Activated CD4-positive, alpha-beta T cell treated with anti-CD3 and anti-CD28 coated beads, Interleukin-2, amount 10 ng/mL, durations not matched to agents 7 days and 5 days (primary cell): ENCODE measurements around the gene TXNL4A. TPM values are rescaled to one million over a fixed set of nuclear protein-coding genes. Genes with fewer than 3 reads are reported as not detected.

ENCODE experiments used
- CTCF ChIA-PET: fragments of 350-600 bp; sonication (Branson Sonifier 250); formaldehyde crosslinking; loops from one replicate; lab custom pipeline; 2021; ENCODE audit warnings: antibody characterized with exemption; lab: Charles Lee
- POLR2A ChIA-PET: fragments of 350-600 bp; sonication (Branson Sonifier 250); formaldehyde crosslinking; loops from one replicate; lab custom pipeline; 2021; ENCODE audit warnings: antibody characterized with exemption; lab: Charles Lee
- DNase-seq: peaks from one replicate; pipeline ENCODE4 v3.0.0-alpha.2; 2020
- H3K27ac Mint-ChIP-seq: one replicate; pipeline ENCODE4 v1.8.0; 2021; ENCODE audit warnings: mild to moderate bottlenecking, moderate library complexity, mixed read lengths
- H3K27me3 Mint-ChIP-seq: one replicate; pipeline ENCODE4 v1.8.0; 2021; ENCODE audit warnings: mixed read lengths
- H3K36me3 Mint-ChIP-seq: one replicate; pipeline ENCODE4 v1.8.0; 2021; ENCODE audit warnings: low read depth, mixed read lengths
- H3K4me1 Mint-ChIP-seq: one replicate; pipeline ENCODE4 v1.8.0; 2021; ENCODE audit warnings: mixed read lengths
- H3K4me3 Mint-ChIP-seq: one replicate; pipeline ENCODE4 v1.8.0; 2021; ENCODE audit warnings: mild to moderate bottlenecking, moderate library complexity, mixed read lengths
- H3K9me3 Mint-ChIP-seq: one replicate; pipeline ENCODE4 v1.8.0; 2021; ENCODE audit warnings: mixed read lengths
- total RNA-seq, 2 experiments: library from RNA; stranded (reverse); gene quantifications; one replicate each; pipeline ENCODE4 v1.2.3, GENCODE V29; 2021

Gene TXNL4A
- total RNA-seq, 2 experiments from 2014 or later = 131 TPM

DNA sequence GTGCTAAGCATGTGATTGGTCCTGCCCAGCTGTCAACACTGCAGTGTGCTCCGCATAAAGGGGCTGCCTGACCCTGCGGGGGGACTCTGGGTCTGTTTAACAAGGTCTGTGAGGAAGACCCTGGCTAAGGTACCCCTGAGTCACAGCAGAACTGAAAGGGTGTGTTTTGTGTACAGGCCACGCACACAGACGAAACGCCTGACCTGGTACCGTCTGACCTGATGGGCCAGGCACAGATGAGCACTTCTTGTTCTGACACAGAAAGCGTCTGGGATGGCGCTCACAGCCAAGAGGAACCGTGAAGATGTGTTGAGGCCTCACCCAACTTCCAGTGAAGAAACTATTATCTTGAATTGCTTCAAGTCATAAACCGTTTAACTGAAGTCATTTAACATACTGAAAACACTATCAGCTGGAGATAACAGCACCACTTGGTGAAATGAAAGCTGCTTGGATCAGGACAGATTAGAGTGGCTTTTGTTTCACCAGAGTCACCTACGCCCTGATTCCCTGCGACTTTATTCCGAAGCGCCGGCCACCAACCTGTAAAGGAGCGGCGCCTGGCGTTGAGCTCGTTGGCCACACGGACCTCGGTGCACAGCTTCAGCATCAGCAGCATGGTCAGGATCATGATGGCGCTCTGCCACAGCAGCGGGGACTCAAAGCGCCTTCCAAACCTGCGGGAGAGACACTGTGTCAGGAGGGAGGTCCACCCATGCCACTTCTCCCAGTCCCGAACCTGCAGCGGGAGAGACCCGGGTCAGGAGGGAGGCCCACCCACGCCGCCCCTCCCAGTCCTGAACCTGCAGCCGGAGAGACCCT is 45.4 kb downstream of the TXNL4A start:
- peaks cover 26% of the 10 kb centered on the region for H3K4me1 Mint-ChIP-seq
- H3K27ac Mint-ChIP-seq = no peak overlapping the region
- no peaks in the 10 kb centered on the region for H3K9me3 Mint-ChIP-seq
- H3K36me3 Mint-ChIP-seq = peaks cover 28% of the 10 kb centered on the region
- H3K27me3 Mint-ChIP-seq = no peaks in the 10 kb centered on the region
- no peak overlapping the region for H3K4me3 Mint-ChIP-seq
- POLR2A ChIA-PET = no interaction called here
- no peak for DNase-seq
- CTCF ChIA-PET = interaction anchor here (0.5 to 1.5 kb wide), 3 partner anchors 14 to 43 kb away, joined by 3 to 4 read pairs (median 4); no protein-coding TSS in a partner anchor

DNA sequence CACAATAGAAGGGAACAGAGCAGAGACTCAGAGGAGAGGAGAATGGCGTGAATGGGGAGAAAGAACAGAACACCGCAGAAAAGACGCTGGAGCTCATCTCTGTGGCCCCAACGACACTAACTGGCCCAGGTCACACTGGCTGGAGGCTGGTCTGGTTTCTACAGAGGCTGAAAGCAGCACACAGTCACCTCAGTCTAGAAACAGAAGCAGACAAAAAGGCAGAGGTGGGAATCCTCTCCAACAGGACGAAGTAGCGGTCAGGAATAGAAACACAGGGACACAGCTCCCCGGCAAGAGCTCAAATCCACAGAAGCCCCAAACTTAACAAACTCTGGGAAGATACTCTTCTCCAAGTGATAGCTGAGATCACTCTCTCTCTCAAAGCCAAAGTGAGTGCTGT is 46.2 kb downstream of the TXNL4A start:
- ChIA-PET POLR2A (no interaction called here), CTCF (interaction anchor here (1.2 to 1.5 kb wide), 2 partner anchors 13 to 35 kb away, joined by 4 read pairs; no protein-coding TSS in a partner anchor)
- DNase-seq = no peak
- Mint-ChIP-seq H3K9me3 (peaks cover 5% of the 10 kb centered on the region), H3K27me3 (no peaks in the 10 kb centered on the region), H3K36me3 (peaks cover 34% of the 10 kb centered on the region), H3K4me3 (no peak overlapping the region), H3K27ac (peak overlapping the region; percentile 62), H3K4me1 (peaks cover 26% of the 10 kb centered on the region)

DNA sequence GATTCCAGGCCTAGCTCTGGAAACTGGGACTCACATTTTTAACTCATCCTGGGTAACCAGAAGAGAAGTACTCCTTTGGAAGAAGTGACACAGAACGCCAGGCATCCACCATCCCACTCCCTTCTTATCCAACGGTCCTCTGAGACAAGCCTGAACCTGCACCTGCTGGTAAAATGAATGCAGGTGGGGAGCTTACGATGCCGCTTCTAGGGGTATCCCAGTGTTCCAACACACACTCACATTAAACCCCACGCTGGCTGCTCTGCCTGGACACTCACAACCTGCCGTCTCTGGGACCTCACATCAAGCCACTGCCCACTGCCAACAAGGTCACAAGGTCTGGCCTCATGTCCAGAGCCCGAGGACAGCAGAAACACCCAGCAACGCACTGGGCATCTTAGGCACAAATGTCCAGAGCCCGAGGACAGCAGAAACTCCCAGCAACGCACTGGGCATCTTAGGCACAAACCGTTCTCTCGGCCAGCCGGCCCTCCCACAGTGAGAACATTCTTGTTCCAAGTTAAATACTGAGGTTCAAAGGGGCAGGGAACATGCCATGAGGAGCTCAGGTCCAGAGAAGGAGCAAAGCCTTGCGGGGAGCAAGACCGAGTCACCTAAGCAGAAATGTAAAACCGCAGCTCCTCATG is 46.8 kb downstream of the TXNL4A start:
- ChIA-PET CTCF (interaction anchor here (1.5 kb wide), 1 partner anchor 34 kb away, joined by 4 read pairs; no protein-coding TSS in a partner anchor), POLR2A (no interaction called here)
- H3K27me3 Mint-ChIP-seq = no peaks in the 10 kb centered on the region
- H3K36me3 Mint-ChIP-seq = peaks cover 40% of the 10 kb centered on the region
- H3K9me3 Mint-ChIP-seq = peaks cover 7% of the 10 kb centered on the region
- peaks cover 26% of the 10 kb centered on the region for H3K4me1 Mint-ChIP-seq
- H3K27ac Mint-ChIP-seq = no peak overlapping the region
- DNase-seq = no peak
- no peak overlapping the region for H3K4me3 Mint-ChIP-seq

DNA sequence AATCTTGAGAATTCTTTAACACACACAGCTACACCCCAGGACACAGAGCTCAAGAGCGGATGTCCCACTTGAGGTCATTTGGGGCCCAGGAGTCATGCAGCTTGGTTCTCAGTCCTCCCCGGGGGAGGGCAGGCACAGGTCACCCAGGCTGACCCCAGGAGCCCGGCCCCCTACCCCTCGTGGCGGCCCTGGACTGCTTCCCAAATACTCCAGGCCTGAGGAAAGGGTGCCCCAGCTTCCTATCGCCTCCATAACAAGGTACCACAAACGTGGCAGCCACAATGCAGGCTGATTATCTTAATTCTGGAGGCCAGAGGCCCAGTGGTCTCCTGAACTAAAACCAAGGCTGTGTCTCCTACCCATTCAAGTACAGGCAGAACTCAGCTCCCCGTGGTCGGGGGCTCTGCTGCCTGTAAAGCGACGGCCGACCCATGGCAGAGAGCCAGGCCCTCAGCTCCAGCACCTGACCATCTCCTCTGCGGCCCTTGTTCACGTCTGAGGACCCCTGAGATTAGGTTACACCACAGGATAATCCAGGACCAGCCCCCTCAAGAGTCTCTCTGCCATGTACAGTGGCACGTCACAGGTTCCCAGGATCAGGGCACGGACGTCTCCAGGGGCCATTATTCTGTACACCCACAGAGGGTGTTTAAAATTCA is 47.4 kb downstream of the TXNL4A start:
- Mint-ChIP-seq H3K27ac (no peak overlapping the region), H3K4me1 (peaks cover 22% of the 10 kb centered on the region), H3K4me3 (no peak overlapping the region), H3K9me3 (peaks cover 12% of the 10 kb centered on the region), H3K27me3 (no peaks in the 10 kb centered on the region), H3K36me3 (peaks cover 46% of the 10 kb centered on the region)
- ChIA-PET CTCF (interaction anchor here (1.6 to 1.8 kb wide), 2 partner anchors 11 to 21 kb away, joined by 5 to 6 read pairs; no protein-coding TSS in a partner anchor), POLR2A (no interaction called here)
- no peak for DNase-seq

DNA sequence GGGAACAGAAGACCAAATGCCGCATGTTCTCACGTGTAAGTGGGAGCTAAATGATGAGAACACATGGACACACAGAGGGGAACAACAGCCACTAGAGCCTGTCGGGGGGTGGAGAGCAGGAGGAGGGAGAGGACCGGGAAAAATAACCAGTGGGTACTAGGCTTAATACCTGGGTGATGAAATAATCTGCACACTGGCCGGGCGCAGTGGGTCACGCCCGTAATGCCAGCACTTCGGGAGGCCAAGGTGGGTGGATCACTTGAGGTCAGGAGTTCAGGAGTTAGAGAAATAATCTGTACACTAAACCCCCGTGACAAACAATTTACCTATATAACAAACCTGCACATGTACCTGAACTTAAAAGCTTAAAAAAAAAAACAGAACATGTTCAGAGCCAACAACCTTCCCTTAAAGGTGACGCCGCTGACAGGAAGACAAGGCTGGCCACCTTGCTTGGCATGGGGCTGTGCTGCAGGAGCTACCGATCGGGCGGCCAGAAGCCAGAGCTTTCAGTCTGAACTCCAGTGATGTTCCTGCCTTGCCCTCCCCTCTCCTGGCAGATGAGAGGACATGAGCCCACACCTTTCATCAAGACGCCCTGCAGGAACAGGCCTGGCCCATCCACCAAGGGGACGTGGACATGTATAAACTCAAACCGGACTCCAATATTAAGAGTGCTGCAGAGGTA is 48.1 kb downstream of the TXNL4A start:
- no peak overlapping the region for H3K4me3 Mint-ChIP-seq
- no peaks in the 10 kb centered on the region for H3K27me3 Mint-ChIP-seq
- peaks cover 17% of the 10 kb centered on the region for H3K4me1 Mint-ChIP-seq
- CTCF ChIA-PET = interaction anchor here (0.6 to 1.8 kb wide), 3 partner anchors 11 to 174 kb away, joined by 3 to 6 read pairs (median 5); no protein-coding TSS in a partner anchor
- H3K9me3 Mint-ChIP-seq = peaks cover 14% of the 10 kb centered on the region
- POLR2A ChIA-PET = no interaction called here
- DNase-seq = no peak
- H3K27ac Mint-ChIP-seq = no peak overlapping the region
- H3K36me3 Mint-ChIP-seq = peaks cover 53% of the 10 kb centered on the region

DNA sequence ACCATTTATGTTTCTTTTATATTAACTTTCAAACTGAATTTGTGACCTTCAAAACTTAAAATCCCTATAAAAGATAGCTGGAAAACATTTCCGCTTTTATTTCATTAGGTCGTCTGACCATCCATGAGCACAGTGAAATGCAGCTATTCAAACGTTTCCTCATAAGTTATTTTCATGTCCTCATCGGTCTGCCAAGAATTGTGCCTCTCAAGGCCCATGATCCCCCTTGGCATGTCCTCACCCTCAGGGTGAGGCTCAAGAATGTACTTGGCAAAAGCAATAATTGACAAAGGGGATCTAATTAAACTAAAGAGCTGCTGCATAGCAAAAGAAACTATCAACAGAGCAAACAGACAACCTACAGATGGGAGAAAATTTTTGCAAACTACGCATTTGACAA is 49.3 kb downstream of the TXNL4A start:
- Mint-ChIP-seq H3K4me1 (peaks cover 7% of the 10 kb centered on the region), H3K27ac (no peak overlapping the region), H3K4me3 (no peak overlapping the region), H3K27me3 (no peaks in the 10 kb centered on the region), H3K36me3 (peaks cover 64% of the 10 kb centered on the region), H3K9me3 (peaks cover 14% of the 10 kb centered on the region)
- ChIA-PET POLR2A (no interaction called here), CTCF (interaction anchor here (1.6 kb wide), 1 partner anchor 10 kb away, joined by 6 read pairs; no protein-coding TSS in a partner anchor)
- no peak for DNase-seq

DNA sequence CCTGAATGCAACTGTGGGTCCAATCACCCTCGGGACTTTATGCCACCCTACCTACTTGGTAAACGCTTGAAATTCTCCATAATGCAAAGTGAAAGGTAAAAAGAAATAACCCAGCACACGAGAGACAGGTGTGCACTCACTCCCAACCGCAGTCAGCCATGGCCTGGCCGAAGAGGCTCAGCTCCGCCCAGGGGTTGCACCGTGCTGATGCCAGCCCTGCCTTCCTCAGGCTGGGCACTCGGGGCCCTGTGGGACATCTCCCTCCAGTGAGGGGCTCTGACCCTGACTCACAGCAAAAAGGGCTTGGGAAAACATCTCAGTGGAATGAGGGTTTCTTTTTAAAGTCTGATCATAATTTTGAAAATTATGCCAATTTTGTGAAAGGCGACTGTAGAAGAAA is 50.2 kb downstream of the TXNL4A start:
- no peak overlapping the region for H3K27ac Mint-ChIP-seq
- H3K9me3 Mint-ChIP-seq = peaks cover 20% of the 10 kb centered on the region
- DNase-seq = no peak
- CTCF ChIA-PET = no interaction called here
- no peak overlapping the region for H3K4me3 Mint-ChIP-seq
- peaks cover 4% of the 10 kb centered on the region for H3K4me1 Mint-ChIP-seq
- POLR2A ChIA-PET = no interaction called here
- H3K36me3 Mint-ChIP-seq = peaks cover 73% of the 10 kb centered on the region
- H3K27me3 Mint-ChIP-seq = no peaks in the 10 kb centered on the region

DNA sequence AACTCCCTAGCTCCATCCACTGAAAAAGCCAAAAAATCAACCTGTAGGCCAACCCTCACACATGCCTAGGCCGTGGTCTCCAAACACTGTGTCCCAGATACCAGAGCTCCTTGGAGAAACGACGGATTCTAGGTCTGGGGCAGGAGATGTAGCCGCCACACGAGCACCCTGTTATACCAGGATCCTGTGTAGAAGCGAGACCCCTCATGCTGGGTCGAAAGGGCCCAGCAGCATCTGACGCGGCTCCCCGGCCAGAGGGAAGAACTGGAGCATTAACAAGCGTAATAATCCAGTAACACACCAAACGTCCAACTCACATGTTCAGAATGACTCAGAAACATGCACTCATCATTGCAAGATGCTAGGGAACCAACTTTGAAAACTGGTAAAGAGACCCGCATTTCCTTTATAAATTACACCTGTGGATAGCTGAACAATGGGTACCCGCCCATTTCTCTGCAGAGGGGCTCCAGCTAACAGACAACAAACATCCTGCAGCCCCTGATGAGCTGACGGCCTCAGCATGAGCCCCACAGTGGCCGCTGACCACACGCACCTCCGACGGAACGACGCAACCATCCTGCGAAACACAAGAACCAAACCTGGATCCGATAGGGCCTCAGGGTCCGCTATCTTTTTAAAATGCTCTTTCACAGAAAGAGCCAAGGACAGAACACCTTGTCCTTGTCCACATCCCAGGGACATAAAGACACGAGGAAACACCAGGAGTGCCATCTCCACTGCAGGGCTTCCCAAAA is 51.1 kb downstream of the TXNL4A start:
- Mint-ChIP-seq H3K9me3 (peaks cover 25% of the 10 kb centered on the region), H3K27me3 (no peaks in the 10 kb centered on the region), H3K36me3 (peaks cover 79% of the 10 kb centered on the region), H3K27ac (no peak overlapping the region), H3K4me3 (no peak overlapping the region), H3K4me1 (no peaks in the 10 kb centered on the region)
- CTCF ChIA-PET = interaction anchor here (1.3 kb wide), 1 partner anchor 10 kb away, joined by 4 read pairs; no protein-coding TSS in a partner anchor
- DNase-seq = no peak
- POLR2A ChIA-PET = no interaction called here

DNA sequence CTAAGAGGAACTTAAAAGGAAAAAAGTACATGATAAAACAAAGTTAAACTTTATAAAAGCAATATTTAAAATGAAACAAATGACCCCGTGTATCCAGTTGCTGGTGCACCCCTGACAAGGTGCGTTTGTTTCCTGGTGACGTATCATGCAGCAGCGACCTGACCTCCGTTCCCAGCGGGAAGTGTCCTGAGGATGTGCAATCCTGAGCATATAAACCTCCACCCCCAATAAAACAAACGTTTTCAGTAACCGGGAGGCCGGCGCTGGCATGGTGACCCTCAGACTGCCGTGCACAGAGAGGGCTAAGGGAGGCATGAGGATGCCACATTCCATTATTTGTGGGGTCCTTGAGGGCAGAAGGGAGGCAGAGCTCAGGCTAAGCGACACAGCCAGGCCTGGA is 51.7 kb downstream of the TXNL4A start:
- H3K9me3 Mint-ChIP-seq = peaks cover 28% of the 10 kb centered on the region
- no peaks in the 10 kb centered on the region for H3K4me1 Mint-ChIP-seq
- ChIA-PET CTCF (interaction anchor here (0.5 to 1.3 kb wide), 2 partner anchors 10 to 49 kb away, joined by 3 to 4 read pairs; no protein-coding TSS in a partner anchor), POLR2A (no interaction called here)
- no peak overlapping the region for H3K27ac Mint-ChIP-seq
- no peaks in the 10 kb centered on the region for H3K27me3 Mint-ChIP-seq
- H3K4me3 Mint-ChIP-seq = no peak overlapping the region
- no peak for DNase-seq
- peaks cover 77% of the 10 kb centered on the region for H3K36me3 Mint-ChIP-seq

DNA sequence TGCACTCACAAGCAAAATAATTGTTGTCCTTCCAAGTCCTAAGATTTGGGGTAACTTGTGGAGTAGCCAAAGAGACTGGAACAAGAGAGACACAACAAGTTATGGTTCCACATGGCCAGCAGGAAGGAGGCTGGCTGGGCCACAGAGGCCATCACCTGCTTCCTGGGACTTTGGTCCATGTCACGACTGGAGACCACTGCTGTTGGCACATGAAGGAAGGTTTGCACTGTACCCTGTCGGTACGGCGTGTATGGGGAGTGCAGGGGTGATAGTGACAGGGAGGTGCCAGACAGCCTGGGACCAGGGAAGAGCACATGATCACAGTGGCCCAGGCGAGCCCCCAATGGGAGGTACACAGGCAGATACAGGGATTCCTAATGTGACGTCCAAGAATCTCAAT is 52.4 kb downstream of the TXNL4A start:
- POLR2A ChIA-PET = no interaction called here

DNA sequence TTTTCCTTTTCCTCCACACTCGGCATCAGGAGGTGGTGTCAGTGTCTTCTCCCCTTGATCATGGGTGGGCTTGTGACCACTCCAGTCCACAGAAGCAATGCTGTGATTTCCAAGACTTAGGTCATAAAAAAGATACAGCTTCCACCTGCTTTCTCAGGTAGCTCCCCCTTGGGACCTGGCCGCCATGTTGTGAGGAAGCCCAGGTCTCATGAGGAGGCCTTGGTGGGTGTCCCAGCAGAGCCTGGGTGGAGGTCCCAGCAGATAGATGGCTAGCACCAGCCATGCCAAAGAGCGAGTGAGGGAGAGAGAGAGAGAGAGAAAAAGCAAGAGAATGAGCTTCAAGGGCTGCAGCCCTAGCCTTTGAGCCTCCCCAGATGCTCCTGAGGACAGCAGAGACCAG is 52.9 kb downstream of the TXNL4A start:
- no peaks in the 10 kb centered on the region for H3K4me1 Mint-ChIP-seq
- H3K27ac Mint-ChIP-seq = no peak overlapping the region
- no peaks in the 10 kb centered on the region for H3K27me3 Mint-ChIP-seq
- DNase-seq = no peak
- H3K36me3 Mint-ChIP-seq = peaks cover 81% of the 10 kb centered on the region
- peaks cover 34% of the 10 kb centered on the region for H3K9me3 Mint-ChIP-seq
- CTCF ChIA-PET = interaction anchor here (0.9 to 1.2 kb wide), 2 partner anchors 9 to 30 kb away, joined by 3 to 4 read pairs; no protein-coding TSS in a partner anchor
- no peak overlapping the region for H3K4me3 Mint-ChIP-seq
- POLR2A ChIA-PET = no interaction called here

More for the DNA sequence above, 52.4 kb downstream of the TXNL4A start:
- Mint-ChIP-seq H3K36me3 (peaks cover 82% of the 10 kb centered on the region), H3K27ac (no peak overlapping the region), H3K4me3 (no peak overlapping the region), H3K4me1 (no peaks in the 10 kb centered on the region), H3K9me3 (peaks cover 34% of the 10 kb centered on the region), H3K27me3 (no peaks in the 10 kb centered on the region)
- CTCF ChIA-PET = interaction anchor here (0.9 to 1.2 kb wide), 2 partner anchors 8 to 31 kb away, joined by 3 to 4 read pairs; no protein-coding TSS in a partner anchor
- no peak for DNase-seq
